Left forelimb (tissue), 1 donor: ENCODE data around the gene RAB11A.

ENCODE experiments used
- DNase-seq: peaks from one replicate; pipeline ENCODE4 v3.0.0-alpha.2; 2018; ENCODE audit warnings: low spot score

RAB11A gene

GRCh38 chr15:65939901-65940617 lies 70.8 kb downstream of the RAB11A start:
- no peak for DNase-seq

GRCh38 chr15:65940618-65940909 lies 71.3 kb downstream of the RAB11A start:
- no peak for DNase-seq
